Activated CD4-positive, alpha-beta T cell treated with anti-CD3 and anti-CD28 coated beads for 4 hours (primary cell): ENCODE results near the gene CAMK1D.
"Not testable (repeated sequence)": the region's sequence is repeated elsewhere in the genome, so short reads cannot be mapped to it uniquely, and the experiment has no call there.

Experiments used
- DNase-seq, 2 donors: peaks; one replicate each; pipeline ENCODE4 v3.0.0-alpha.2; 2020

The CAMK1D gene

GRCh38 chr10:12431151-12432101, 82.1 kb downstream of the CAMK1D start:
- DNase-seq, result no peak

- DNase-seq, result no peak
These were observed 83.2 kb downstream of the CAMK1D start for GRCh38 chr10:12432402-12433189.

DNA sequence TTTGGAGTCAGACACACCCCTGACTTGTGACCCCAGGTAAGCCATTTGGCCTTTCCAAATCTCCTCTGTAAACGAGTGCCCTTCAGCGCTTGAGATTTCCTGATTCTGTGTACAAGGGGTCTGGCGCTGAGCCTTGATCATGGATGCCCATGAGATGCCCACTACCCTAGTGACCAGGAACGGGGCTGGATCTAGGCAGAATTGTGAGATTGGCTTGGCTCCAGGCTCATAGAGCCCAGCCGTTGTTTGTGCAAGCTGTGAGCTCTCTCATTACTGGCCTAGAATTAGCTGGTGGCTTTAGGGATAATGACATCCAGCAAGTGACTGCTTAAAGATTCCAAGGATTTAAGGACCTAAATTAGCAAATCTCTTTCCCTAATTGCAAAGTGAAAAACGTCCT, 84.9 kb downstream of the CAMK1D start:
- no peak for DNase-seq

DNA sequence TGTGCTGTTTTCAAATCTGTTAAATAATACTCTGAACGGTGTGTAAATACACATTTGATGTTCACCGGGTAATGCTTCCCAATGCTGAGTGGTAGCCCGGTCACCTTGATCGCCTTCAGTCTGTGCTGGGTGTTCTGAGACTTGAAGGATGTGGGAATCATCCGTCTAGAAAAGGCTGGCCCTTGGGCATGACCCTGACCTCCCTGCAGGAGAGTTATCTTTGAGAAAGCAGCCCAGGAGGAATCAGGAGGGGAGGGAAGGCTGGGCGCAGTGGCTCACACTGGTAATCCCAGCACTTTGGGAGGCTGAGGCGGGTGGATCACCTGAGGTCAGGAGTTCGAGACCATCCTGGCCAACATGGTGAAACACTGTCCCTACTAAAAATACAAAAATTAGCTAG, 85.3 kb downstream of the CAMK1D start:
- not testable (repeated sequence) for DNase-seq

DNA sequence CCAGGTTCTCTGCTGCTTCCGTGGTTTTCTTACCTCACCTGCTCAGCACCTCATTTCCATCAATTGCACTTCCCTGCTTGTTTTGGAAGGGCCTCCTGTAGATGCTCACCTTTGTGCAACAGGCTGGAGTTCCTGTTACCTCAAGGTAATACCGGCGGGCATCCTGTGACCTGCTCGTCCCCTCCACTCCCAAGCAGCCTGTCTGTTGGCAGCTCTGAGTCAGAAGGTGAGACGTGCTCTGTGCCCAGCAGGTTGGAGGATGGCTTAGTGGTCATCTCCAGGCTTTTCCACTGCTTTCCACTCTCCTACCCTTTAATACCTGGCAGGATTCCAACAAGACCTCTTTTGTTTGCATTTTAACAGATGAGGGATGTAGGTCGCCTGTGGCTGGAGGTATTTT, 86.0 kb downstream of the CAMK1D start:
- DNase-seq, result no peak

GRCh38 chr10:12438919-12439692, 89.8 kb downstream of the CAMK1D start:
- DNase-seq, result no peak

DNA sequence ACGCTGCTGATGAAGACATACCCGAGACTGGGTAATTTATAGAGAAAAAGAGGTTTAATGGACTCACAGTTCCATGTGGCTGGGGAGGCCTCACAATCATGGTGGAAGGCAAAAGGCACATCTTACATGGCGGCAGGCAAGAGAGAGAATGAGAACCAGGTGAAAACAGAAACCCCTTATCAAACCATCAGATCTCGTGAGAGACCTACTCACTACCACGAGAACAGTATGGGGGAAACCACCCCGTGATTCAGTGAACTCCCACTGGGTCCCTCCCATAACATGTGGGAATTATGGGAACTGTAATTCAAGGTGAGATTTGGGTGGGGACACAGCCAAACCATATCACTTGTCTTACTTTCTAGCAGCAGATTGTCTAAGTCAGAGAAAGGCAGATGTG, 90.4 kb downstream of the CAMK1D start:
- not testable (repeated sequence) for DNase-seq

GRCh38 chr10:12443026-12443425, 93.7 kb downstream of the CAMK1D start:
- no peak for DNase-seq

GRCh38 chr10:12444981-12445700, 95.8 kb downstream of the CAMK1D start:
- DNase-seq, result no peak

GRCh38 chr10:12445701-12446334, 96.5 kb downstream of the CAMK1D start:
- DNase-seq, result no peak

DNA sequence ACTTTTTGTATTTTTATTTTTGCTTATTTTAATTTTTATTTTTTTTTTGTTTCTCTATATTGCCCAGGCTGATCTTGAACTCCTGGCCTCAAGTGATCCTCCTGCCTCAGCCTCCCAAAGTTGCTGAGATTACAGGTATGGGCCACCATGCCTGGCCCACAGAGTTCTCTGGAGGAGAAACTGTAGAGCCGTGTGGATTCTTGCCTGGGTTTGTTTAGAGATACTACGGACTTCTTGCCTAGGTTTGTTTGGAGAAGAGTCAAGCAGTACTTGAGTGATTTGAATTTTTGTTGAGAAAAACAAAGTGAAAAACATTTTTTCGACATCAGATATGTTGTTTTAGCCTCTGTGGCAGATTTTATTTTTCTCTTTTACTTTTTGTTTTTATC, 99.0 kb downstream of the CAMK1D start:
- no peak for DNase-seq

DNA sequence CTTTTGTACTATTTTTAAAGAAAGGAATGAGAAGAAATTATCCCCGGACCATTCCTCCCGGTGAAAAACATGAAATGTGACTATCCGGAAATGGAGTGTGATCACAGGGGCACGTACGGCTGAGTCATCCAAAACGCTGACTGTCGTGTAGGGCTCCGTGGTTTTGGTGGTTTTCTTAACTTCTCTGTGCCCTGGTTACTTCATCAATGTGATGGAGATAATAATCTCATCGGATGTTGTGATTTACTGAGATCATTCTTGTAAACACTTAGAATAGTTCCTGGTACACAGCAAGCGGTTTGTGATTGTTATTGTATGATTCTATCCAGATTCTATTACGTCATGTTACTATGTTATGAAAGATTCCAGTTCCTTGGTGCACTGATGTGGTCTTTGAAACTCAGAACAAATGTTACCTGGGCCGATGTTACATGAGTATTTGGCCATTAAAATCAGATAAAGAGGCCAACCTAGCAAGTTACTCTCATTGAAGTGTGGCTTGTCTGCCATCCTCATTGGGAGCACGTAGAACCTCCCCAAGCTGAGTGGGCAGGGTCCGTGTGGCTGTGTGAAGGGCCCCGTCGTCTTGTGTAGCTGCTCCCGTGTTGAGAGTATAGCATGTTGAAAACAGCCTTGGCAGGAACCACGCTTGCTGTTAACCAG, 99.5 kb downstream of the CAMK1D start:
- DNase-seq, result peak; percentile 71 to 76

DNA sequence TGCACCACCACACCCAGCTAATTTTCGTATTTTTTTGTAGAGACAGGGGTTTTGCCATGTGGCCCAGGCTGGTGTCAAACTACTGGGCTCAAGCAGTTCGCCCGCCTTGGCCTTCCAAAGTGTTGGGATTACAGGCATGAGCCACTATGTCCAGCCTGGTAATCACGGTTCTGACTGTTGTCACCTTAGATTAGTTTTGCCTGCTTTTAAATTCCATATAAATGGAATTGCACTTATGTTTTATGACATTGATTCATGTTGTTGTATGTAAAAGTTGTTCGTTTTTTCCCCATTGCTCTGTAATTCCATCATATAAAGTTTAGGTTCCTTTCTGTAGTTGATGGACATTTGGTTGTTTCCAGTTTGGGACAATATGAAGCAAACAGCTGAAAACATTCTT, 106.0 kb downstream of the CAMK1D start:
- no peak for DNase-seq

- no peak for DNase-seq
These were observed 106.4 kb downstream of the CAMK1D start for GRCh38 chr10:12455766-12456165.

DNA sequence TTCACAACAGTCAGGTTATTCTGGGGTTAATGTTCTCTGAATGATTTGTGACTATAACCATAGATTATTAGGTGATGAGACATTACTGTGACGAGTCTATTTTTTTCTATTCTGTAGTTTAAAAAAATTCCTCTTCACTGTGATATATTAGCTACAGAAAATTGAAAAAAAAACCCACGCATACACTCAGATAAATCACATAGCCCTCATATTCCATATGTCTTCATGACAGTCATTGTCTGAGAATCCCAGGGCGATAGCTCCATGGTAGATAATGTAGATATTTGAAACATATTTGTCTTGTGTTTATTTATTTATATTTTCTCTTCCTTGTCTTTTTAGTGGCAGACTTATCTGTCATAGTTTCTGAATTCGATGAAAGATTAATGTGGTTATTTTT, 110.0 kb downstream of the CAMK1D start:
- DNase-seq, result no peak

DNA sequence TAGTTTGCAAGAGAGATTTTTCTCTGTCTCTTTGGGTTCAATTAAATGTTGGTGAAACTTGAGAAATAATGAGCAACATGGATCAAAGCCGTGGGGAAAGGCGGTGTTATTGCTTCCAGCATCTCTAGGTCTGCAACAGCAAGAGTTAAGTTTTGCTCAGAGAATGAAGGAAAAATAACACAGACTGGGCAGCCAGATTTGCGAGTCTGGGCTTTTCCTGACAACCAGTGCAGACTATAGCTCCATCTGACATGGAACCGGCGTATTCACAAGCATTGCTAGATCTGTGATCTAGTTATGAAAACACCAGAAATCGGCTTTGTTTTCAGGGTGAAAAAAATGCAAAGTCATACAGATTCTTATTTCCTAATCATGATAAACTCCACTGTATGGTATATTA, 110.4 kb downstream of the CAMK1D start:
- no peak for DNase-seq

DNA sequence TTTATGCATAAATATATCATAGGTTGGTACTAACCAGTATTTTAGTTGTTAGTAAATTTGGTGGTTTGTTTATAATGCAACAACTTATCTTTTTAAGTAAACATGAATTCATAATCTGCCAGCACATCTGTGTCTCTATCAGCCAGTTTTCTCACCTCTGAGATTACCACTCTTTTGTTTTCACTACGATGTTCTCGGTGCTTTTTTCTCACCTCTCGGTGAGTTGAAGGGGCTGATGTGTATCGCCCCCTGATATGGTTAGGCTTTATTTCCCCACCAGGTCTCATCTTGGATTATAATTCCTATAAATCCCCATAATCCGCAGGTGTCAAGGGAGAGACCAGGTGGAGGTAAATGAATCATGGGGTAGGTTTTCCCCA, 114.1 kb downstream of the CAMK1D start:
- DNase-seq, result no peak

GRCh38 chr10:12465385-12466136, 116.2 kb downstream of the CAMK1D start:
- no peak for DNase-seq

- no peak for DNase-seq
These were observed 117.5 kb downstream of the CAMK1D start for GRCh38 chr10:12466704-12467305.

GRCh38 chr10:12469345-12469744, 120.0 kb downstream of the CAMK1D start:
- DNase-seq, result no peak
